ENCODE measurements around the gene RAD50. TPM values are rescaled to one million over a fixed set of nuclear protein-coding genes. Genes with fewer than 3 reads are reported as not detected.

The RAD50 gene
- total RNA-seq, 4 donors from 2014 or later = 24.0 to 39.9 (median 29.3) TPM

GRCh38 chr5:132666310-132667123 lies 109.7 kb downstream of the RAD50 start:
- TF ChIP-seq POLR2AphosphoS5 (IDR thresholded peaks at IDR 0.05) = no peak
- TF ChIP-seq, protein P1, sequence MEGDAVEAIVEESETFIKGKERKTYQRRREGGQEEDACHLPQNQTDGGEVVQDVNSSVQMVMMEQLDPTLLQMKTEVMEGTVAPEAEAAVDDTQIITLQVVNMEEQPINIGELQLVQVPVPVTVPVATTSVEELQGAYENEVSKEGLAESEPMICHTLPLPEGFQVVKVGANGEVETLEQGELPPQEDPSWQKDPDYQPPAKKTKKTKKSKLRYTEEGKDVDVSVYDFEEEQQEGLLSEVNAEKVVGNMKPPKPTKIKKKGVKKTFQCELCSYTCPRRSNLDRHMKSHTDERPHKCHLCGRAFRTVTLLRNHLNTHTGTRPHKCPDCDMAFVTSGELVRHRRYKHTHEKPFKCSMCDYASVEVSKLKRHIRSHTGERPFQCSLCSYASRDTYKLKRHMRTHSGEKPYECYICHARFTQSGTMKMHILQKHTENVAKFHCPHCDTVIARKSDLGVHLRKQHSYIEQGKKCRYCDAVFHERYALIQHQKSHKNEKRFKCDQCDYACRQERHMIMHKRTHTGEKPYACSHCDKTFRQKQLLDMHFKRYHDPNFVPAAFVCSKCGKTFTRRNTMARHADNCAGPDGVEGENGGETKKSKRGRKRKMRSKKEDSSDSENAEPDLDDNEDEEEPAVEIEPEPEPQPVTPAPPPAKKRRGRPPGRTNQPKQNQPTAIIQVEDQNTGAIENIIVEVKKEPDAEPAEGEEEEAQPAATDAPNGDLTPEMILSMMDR (IDR thresholded peaks at IDR 0.05) = no peak
- no peak for TF ChIP-seq POLR2A (IDR thresholded peaks at IDR 0.05; ENCODE audit: low read depth)
- no peak for TF ChIP-seq EP300 (IDR thresholded peaks at IDR 0.05)
- intact Hi-C loops (cut with DNase I) = no loop called here
- no peaks in the 10 kb centered on the region for H3K27me3 ChIP-seq
- H3K4me3 ChIP-seq = no peak overlapping the region
- no peak overlapping the region for H3K27ac ChIP-seq (replicated peaks in 1 of 4)
- no peaks in the 10 kb centered on the region for H3K9me3 ChIP-seq
- WGBS = 96% methylated on average over 16 of the region's 16 CpGs
- DNase-seq (ENCODE audit: extremely low spot score) = no peak
- H3K4me1 ChIP-seq = no peaks in the 10 kb centered on the region
- H3K36me3 ChIP-seq = no peaks in the 10 kb centered on the region

DNA sequence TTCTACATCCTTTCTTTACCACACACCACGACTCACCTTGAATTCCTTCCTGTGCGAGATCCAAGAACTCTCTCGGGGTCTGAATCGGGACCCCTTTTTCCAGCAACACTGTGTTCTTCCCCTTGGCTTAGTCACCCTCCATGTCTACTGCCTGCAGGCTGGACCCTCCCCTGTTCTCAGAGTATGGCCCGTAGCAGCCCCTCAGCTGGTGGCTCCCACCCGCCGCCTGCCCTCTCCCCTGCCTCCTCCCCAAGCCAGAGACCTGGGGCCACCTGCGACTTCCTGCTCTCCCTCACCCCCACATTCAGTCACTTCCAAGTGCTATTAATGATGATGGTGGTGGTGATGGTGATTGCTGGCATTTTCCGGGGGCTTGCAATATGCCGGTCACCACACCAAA lies 110.5 kb downstream of the RAD50 start:
- 87% methylated on average over 9 of the region's 10 CpGs for WGBS
- no peak for TF ChIP-seq POLR2AphosphoS5 (IDR thresholded peaks at IDR 0.05)

GRCh38 chr5:132667761-132668705 lies 111.3 kb downstream of the RAD50 start:
- H3K36me3 ChIP-seq = no peaks in the 10 kb centered on the region
- no peak for DNase-seq (ENCODE audit: extremely low spot score)
- TF ChIP-seq EP300 (IDR thresholded peaks at IDR 0.05) (no peak), POLR2A (IDR thresholded peaks at IDR 0.05; ENCODE audit: low read depth) (no peak), POLR2AphosphoS5 (IDR thresholded peaks at IDR 0.05) (no peak)
- TF ChIP-seq, protein P1 (IDR thresholded peaks at IDR 0.05) = no peak
- intact Hi-C loops (cut with DNase I) = no loop called here
- H3K4me1 ChIP-seq = no peaks in the 10 kb centered on the region
- WGBS = 79% methylated on average over 19 of the region's 22 CpGs
- H3K27ac ChIP-seq (replicated peaks in 1 of 4) = no peak overlapping the region
- no peak overlapping the region for H3K4me3 ChIP-seq
- H3K27me3 ChIP-seq = no peaks in the 10 kb centered on the region
- H3K9me3 ChIP-seq = no peaks in the 10 kb centered on the region

More for the DNA sequence above, 110.5 kb downstream of the RAD50 start:
- Histone ChIP-seq H3K4me3 (no peak overlapping the region), H3K27ac (replicated peaks in 1 of 4) (no peak overlapping the region), H3K9me3 (no peaks in the 10 kb centered on the region), H3K4me1 (no peaks in the 10 kb centered on the region), H3K36me3 (no peaks in the 10 kb centered on the region), H3K27me3 (no peaks in the 10 kb centered on the region)
- intact Hi-C loops (cut with DNase I) = no loop called here
- no peak for DNase-seq (ENCODE audit: extremely low spot score)

- H3K36me3 ChIP-seq = no peaks in the 10 kb centered on the region
- TF ChIP-seq EP300 (IDR thresholded peaks at IDR 0.05) (no peak), POLR2AphosphoS5 (IDR thresholded peaks at IDR 0.05) (no peak), POLR2A (IDR thresholded peaks at IDR 0.05; ENCODE audit: low read depth) (no peak)
- TF ChIP-seq, protein P1 (IDR thresholded peaks at IDR 0.05) = no peak
- intact Hi-C loops (cut with DNase I) = no loop called here
- no peak overlapping the region for H3K27ac ChIP-seq (replicated peaks in 1 of 4)
- no peaks in the 10 kb centered on the region for H3K4me1 ChIP-seq
- H3K4me3 ChIP-seq = no peak overlapping the region
- no peaks in the 10 kb centered on the region for H3K27me3 ChIP-seq
- WGBS = 94% methylated on average over 14 of the region's 14 CpGs
- no peaks in the 10 kb centered on the region for H3K9me3 ChIP-seq
- DNase-seq (ENCODE audit: extremely low spot score) = no peak
Measured at GRCh38 chr5:132668706-132669454, 112.1 kb downstream of the RAD50 start.

Measured in esophagus muscularis mucosa (tissue), 4 donors.